HepG2 (cell line): ENCODE results near the gene GALNT9. TPM values are rescaled to one million over a fixed set of nuclear protein-coding genes. Genes with fewer than 3 reads are reported as not detected.

Source experiments
- ATAC-seq: fragments of 200-7000 bp; cut with Tn5 transposase; 3 replicates; pipeline ENCODE4 v1.9.1; 2020; ENCODE audit warnings: mild to moderate bottlenecking, moderate library complexity
- BruUV-seq: library from RNA; stranded (reverse); fragments of 400-500 nt; replicated peaks from 2 replicates; lab custom pipeline; 2021; lab: Mats Ljungman, UMichigan
- CTCF ChIA-PET: fragments of 300-600 bp; formaldehyde crosslinking; extraction: SDS; loops from one replicate; lab custom pipeline; 2021; ENCODE audit warnings: low total read pairs, inconsistent platforms, low intra/inter-chr PET ratio; lab: Yijun Ruan, JAX
- POLR2A ChIA-PET: fragments of 350-600 bp; sonication (Branson Sonifier 250); formaldehyde crosslinking; loops from one replicate; lab custom pipeline; 2020; ENCODE audit warnings: antibody characterized with exemption, inconsistent platforms; lab: Yijun Ruan, JAX
- DNase-seq: peaks from one replicate; pipeline ENCODE4 v3.0.0-alpha.2; 2015; ENCODE audit warnings: low spot score
- FAIRE-seq: peaks from 3 replicates; lab custom pipeline; 2011; peaks lifted over from hg19 to GRCh38; lab: Jason Lieb, UNC
- H2AFZ ChIP-seq: one replicate; pipeline ENCODE4 v1.6.1; 2011; ENCODE audit warnings: low read length, inconsistent platforms
- H3K27ac ChIP-seq: fragments of 300-600 bp; 3 replicates; pipeline ENCODE4 v1.8.0; 2011; ENCODE audit warnings: mixed run types, mild to moderate bottlenecking, mixed read lengths, low read length, inconsistent platforms; ENCODE audit not compliant: insufficient read depth; ENCODE audit errors: extremely low read length
- H3K27me3 ChIP-seq, 2 experiments: fragments of 200-600 bp in 1 of 2; 2 replicates in 1 of 2; 3 replicates in 1 of 2; pipeline versions ENCODE4 v1.6.0 to v1.8.0; 2011; ENCODE audit warnings: low read length in 2 of 2, mild to moderate bottlenecking in 2 of 2, moderate library complexity in 2 of 2, inconsistent platforms in 1 of 2; ENCODE audit not compliant: insufficient read depth in 2 of 2, control insufficient read depth in 1 of 2
- H3K36me3 ChIP-seq, 2 experiments: fragments of 200-600 bp in 1 of 2; replicated peaks in 1 of 2; 2 replicates in 1 of 2; 3 replicates in 1 of 2; pipeline versions ENCODE4 v1.5.1 to v1.8.0; 2011; ENCODE audit warnings: low read length in 2 of 2, inconsistent platforms in 1 of 2; ENCODE audit not compliant: insufficient read depth in 2 of 2, control insufficient read depth in 1 of 2
- H3K4me1 ChIP-seq: 2 replicates; pipeline ENCODE4 v1.5.1; 2012; ENCODE audit warnings: low read length, inconsistent platforms; ENCODE audit not compliant: insufficient read depth
- H3K4me2 ChIP-seq: 2 replicates; pipeline ENCODE4 v1.6.0; 2011; ENCODE audit warnings: low read depth, low read length, inconsistent platforms
- H3K4me3 ChIP-seq, 3 experiments: fragments of 200-600 bp in 1 of 3; sonication (generic), shearing (Covaris generic) in 1 of 3; replicated peaks in 1 of 3; 2 replicates each; pipeline ENCODE4 v1.5.1; 2011 to 2016; ENCODE audit warnings: low read length in 3 of 3, inconsistent platforms in 2 of 3, low read depth in 2 of 3, mild to moderate bottlenecking in 2 of 3, control low read depth in 1 of 3, mixed read lengths in 1 of 3; ENCODE audit not compliant: insufficient read depth in 1 of 3
- H3K79me2 ChIP-seq: one replicate; pipeline ENCODE4 v1.6.1; 2011; ENCODE audit warnings: low read length, inconsistent platforms; ENCODE audit not compliant: insufficient read depth
- H3K9ac ChIP-seq: 2 replicates; pipeline ENCODE4 v1.6.0; 2011; ENCODE audit warnings: mild to moderate bottlenecking, low read depth, low read length, inconsistent platforms; ENCODE audit not compliant: insufficient read depth
- H3K9me3 ChIP-seq: 2 replicates; pipeline ENCODE4 v1.5.1; 2012; ENCODE audit warnings: mild to moderate bottlenecking, low read length
- H4K20me1 ChIP-seq: 2 replicates; pipeline ENCODE4 v1.6.0; 2011; ENCODE audit warnings: inconsistent platforms, mild to moderate bottlenecking, low read length, moderate library complexity; ENCODE audit not compliant: insufficient read depth
- AGO1 ChIP-seq: fragments of 200-400 bp; formaldehyde crosslinking; IDR thresholded peaks from 2 replicates; pipeline ENCODE4 v1.6.1; 2017; ENCODE audit warnings: mild to moderate bottlenecking, low read depth, low read length, moderate library complexity; ENCODE audit not compliant: poor library complexity, severe bottlenecking
- FOXM1 ChIP-seq: sonication (generic); formaldehyde crosslinking; IDR thresholded peaks from 2 replicates; pipeline ENCODE4 v1.5.0; 2020; ENCODE audit warnings: missing genetic modification reagents
- KDM4B ChIP-seq: sonication (generic); formaldehyde crosslinking; IDR thresholded peaks from 2 replicates; pipeline ENCODE4 v1.4.0; 2020; ENCODE audit warnings: missing genetic modification reagents
- PAF1 ChIP-seq: IDR thresholded peaks from 2 replicates; pipeline ENCODE4 v1.6.1; 2016; ENCODE audit warnings: missing genetic modification reagents, missing compliant biosample characterization
- RAD21 ChIP-seq: fragments of 450-650 bp; formaldehyde crosslinking; IDR thresholded peaks from 2 replicates; pipeline ENCODE4 v1.5.0; 2020; ENCODE audit warnings: mild to moderate bottlenecking
- SIN3B ChIP-seq: fragments of 150-350 bp; IDR thresholded peaks from 2 replicates; pipeline ENCODE4 v1.6.1; 2014; ENCODE audit warnings: low read length
- STAG1 ChIP-seq: sonication (generic); formaldehyde crosslinking; IDR thresholded peaks from 2 replicates; pipeline ENCODE4 v1.4.0; 2020; ENCODE audit warnings: missing genetic modification reagents
- TEAD3 ChIP-seq: optimal IDR thresholded peaks from 2 replicates; pipeline ENCODE3; 2016; ENCODE audit warnings: borderline replicate concordance
- XRCC5 ChIP-seq: fragments of 200-400 bp; formaldehyde crosslinking; optimal IDR thresholded peaks from 2 replicates; pipeline ENCODE3; 2017; ENCODE audit warnings: mild to moderate bottlenecking, low read length
- ZEB1 ChIP-seq: IDR thresholded peaks from 2 replicates; pipeline ENCODE4 v1.6.1; 2012; ENCODE audit warnings: mild to moderate bottlenecking, low read depth, inconsistent platforms; ENCODE audit not compliant: insufficient replicate concordance
- ZNF143 ChIP-seq: sonication (generic); formaldehyde crosslinking; IDR thresholded peaks from 2 replicates; pipeline ENCODE4 v1.4.0; 2020; ENCODE audit warnings: missing genetic modification reagents
- ZNF263 ChIP-seq: sonication (generic); formaldehyde crosslinking; IDR thresholded peaks from 2 replicates; pipeline ENCODE4 v1.4.0; 2020; ENCODE audit warnings: missing genetic modification reagents
- ZNF431 ChIP-seq: sonication (generic); formaldehyde crosslinking; IDR thresholded peaks from 2 replicates; pipeline ENCODE4 v1.9.0; 2022; ENCODE audit warnings: missing genetic modification reagents, low read depth, mild to moderate bottlenecking, borderline replicate concordance
- ZNF564 ChIP-seq: sonication (generic); formaldehyde crosslinking; IDR thresholded peaks from 2 replicates; pipeline ENCODE4 v1.8.1; 2023; ENCODE audit warnings: mild to moderate bottlenecking, missing genetic modification reagents
- ZNF629 ChIP-seq: sonication (generic); formaldehyde crosslinking; conservative IDR thresholded peaks from 2 replicates; pipeline ENCODE4 v1.5.0; 2020; ENCODE audit warnings: missing genetic modification reagents
- ZNF713 ChIP-seq: sonication (generic); formaldehyde crosslinking; IDR thresholded peaks from 2 replicates; pipeline ENCODE4 v1.4.0; 2020; ENCODE audit warnings: mild to moderate bottlenecking, missing genetic modification reagents
- ZZZ3 ChIP-seq: sonication (generic); formaldehyde crosslinking; IDR thresholded peaks from 2 replicates; pipeline ENCODE4 v1.4.0; 2020; ENCODE audit warnings: missing genetic modification reagents, mild to moderate bottlenecking, borderline replicate concordance
- WGBS: methylation state at CpG from one replicate; pipeline ENCODE4 v1.1.6; 2017; ENCODE audit warnings: low lambda C conversion rate; 5-methylcytosine and 5-hydroxymethylcytosine counted together
- in situ Hi-C: cut with HindIII; loops from 2 replicates; pipeline ENCODE4 v1.10.0; 2017; ENCODE audit warnings: low pct_unique_long_range_greater_than_20kb; ENCODE audit not compliant: extremely low pct_ligation_motif_present
- intact Hi-C: fragments of 100-400 bp; cut with micrococcal nuclease; formaldehyde crosslinking; loops from one replicate; pipeline ENCODE4 v1.10.0; 2022; ENCODE audit not compliant: unreplicated experiment
- polyA plus RNA-seq, 8 experiments: library from polyadenylated mRNA; depleted of rRNA in 3 of 8; stranded (reverse) in 7 of 8; unstranded in 1 of 8; fragments of >200 nt; fragmentation: Illumina TruSeq in 4 of 8; extraction: Trizol in 4 of 8; gene quantifications; 2 replicates each; pipeline versions ENCODE4 v1.2.1 to v1.2.3, GENCODE V29; 2011 to 2016; ENCODE audit warnings: low read depth in 4 of 8, missing spikeins in 1 of 8, mixed read lengths in 1 of 8; ENCODE audit not compliant: insufficient read depth in 1 of 8
- total RNA-seq, 5 experiments: library from RNA; depleted of rRNA; stranded (reverse); fragments of >200 nt; fragmentation: Illumina TruSeq; extraction: Trizol; gene quantifications; 2 replicates each; pipeline ENCODE4 v1.2.3, GENCODE V29; 2016; ENCODE audit warnings: low read depth in 1 of 5
- TF ChIP-seq, protein P1 (sequence below): sonication (generic); formaldehyde crosslinking; IDR thresholded peaks from 2 replicates; pipeline ENCODE4 v1.5.0; 2020; ENCODE audit warnings: missing genetic modification reagents, mild to moderate bottlenecking, borderline replicate concordance
- TF ChIP-seq, protein P2 (sequence below): sonication (generic); formaldehyde crosslinking; IDR thresholded peaks from 2 replicates; pipeline ENCODE4 v1.8.1; 2023; ENCODE audit warnings: mild to moderate bottlenecking, moderate library complexity, missing genetic modification reagents

The GALNT9 gene
- total and polyA plus RNA-seq, 2 of the 13 experiments (the other 11 are each of a cell fraction or from before 2014, with no cell fraction given), result 0.04 TPM; not detected in 1

DNA sequence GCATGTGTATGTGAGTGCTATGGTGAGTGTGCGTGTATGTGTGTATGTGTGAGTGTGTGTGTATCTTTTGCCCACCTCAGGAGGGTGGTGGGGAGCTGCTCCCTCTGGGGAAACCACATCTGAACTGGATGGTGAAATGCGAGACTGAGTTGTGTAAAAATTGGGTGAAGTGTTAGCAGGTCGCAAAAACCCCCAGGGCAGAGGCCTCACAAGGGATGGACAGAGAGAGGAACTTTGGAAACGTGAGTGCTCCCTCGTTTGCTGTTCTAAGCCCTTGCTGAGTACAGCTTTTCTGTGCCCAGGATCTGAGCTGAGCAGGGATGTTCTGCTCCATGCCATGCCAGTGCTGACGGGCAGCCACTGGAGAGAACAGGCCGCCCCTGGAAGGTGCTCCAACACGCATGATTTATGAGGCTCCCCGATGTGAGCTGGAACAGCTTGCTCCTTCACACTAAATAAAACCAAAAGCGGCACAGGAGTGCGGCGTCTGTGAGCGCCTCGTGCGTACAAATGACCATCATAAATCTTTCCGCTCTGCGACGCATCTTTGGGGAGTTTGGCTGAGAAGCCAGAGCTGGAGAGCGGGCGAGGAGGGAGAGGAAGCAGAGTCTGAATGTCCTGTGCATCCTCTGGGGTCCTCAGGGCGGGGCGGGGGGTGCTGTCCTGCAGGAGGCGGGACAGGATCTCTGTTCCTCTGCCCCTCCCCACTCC, 14.1 kb upstream of the GALNT9 start (continued):
- TF ChIP-seq ZNF564 (CRISPR knock-in tag), result no peak
- TF ChIP-seq ZNF629 (CRISPR knock-in tag), result no peak
- no peak for TF ChIP-seq SIN3B
- no peak for TF ChIP-seq ZNF713 (CRISPR knock-in tag)
- TF ChIP-seq, all 625 proteins: peak for 0

DNA sequence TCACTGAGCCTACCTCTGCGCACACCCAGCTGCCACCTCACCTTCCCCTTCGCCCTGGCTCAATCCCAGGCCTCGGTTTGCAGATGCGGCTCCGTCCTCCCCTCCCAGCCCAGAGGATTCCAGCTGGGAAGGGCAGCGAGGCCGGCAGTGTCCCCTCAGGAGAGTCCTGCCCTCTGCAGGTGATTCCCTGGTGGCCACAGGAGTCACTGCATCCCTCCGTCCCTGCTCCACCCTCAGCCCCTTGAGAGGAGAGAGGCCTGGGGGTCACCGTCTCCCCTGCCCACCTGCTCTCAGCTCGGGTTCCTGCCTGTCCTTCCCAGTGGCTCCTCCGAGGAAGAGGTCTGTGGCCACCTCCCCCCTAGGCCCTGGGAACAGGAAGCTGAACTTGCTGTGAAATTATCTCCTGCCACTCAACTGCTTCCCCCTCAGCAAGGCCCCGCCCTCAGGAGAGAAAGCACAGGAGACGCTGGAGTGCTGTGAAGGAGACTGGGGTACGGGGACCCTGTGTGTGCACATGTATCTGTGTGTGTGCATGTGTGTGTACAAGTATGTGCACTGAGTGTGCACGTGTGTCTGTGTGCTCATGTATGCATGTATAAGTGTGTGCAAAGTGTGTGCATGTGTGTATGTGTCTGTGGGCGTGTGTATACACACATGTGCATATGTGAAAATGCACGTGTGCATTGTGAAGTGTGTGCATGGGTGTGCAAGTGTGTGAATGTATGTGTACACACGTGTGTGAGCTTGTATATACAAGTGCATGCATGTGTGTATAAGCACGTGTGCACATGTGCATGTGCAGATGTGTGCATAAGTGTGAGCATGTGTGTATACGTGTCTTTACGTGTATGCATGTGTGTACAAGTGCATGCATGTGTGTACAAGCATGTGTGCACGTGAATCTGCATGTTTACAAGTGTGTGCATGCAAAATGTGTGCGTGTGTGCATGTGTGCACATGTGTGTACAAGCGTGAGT, 13.2 kb upstream of the GALNT9 start:
- Histone ChIP-seq H2AFZ (no peak overlapping the region), H4K20me1 (peaks cover 3% of the 10 kb centered on the region; the same call in 1 of the 2 replicates), H3K9ac (no peak overlapping the region), H3K9me3 (no peaks in the 10 kb centered on the region), H3K4me2 (no peak overlapping the region), H3K27ac (no peak overlapping the region), H3K79me2 (no peaks in the 10 kb centered on the region), H3K4me3 (no peak overlapping the region), H3K27me3 (peaks cover 21 to 90% of the 10 kb centered on the region in 2 experiments), H3K4me1 (no peaks in the 10 kb centered on the region), H3K36me3 (no peaks in the 10 kb centered on the region)
- FAIRE-seq (no peak), ATAC-seq (peak; percentile 92), DNase-seq (peak; percentile 20)
- no TSS peak for BruUV-seq
- POLR2A ChIA-PET, result no interaction called here
- CTCF ChIA-PET, result interaction anchor here (1.5 kb wide), 1 partner anchor 189 kb away, joined by 10 read pairs; no protein-coding TSS in a partner anchor
- intact Hi-C loops (no loop called here), in situ Hi-C loops (no loop called here)
- WGBS, result 18% methylated on average over 22 of the region's 24 CpGs
- peak; percentile 33 for TF ChIP-seq STAG1 (CRISPR knock-in tag)
- no peak for TF ChIP-seq KDM4B (CRISPR knock-in tag)
- TF ChIP-seq ZZZ3 (CRISPR knock-in tag), result no peak
- TF ChIP-seq FOXM1 (CRISPR knock-in tag), result no peak
- peak; percentile 25 for TF ChIP-seq XRCC5
- TF ChIP-seq ZNF263 (CRISPR knock-in tag), result no peak
- no peak for TF ChIP-seq ZNF431 (CRISPR knock-in tag)
- no peak for TF ChIP-seq PAF1 (CRISPR knock-in tag)
- TF ChIP-seq AGO1, result no peak
- TF ChIP-seq, protein P1, sequence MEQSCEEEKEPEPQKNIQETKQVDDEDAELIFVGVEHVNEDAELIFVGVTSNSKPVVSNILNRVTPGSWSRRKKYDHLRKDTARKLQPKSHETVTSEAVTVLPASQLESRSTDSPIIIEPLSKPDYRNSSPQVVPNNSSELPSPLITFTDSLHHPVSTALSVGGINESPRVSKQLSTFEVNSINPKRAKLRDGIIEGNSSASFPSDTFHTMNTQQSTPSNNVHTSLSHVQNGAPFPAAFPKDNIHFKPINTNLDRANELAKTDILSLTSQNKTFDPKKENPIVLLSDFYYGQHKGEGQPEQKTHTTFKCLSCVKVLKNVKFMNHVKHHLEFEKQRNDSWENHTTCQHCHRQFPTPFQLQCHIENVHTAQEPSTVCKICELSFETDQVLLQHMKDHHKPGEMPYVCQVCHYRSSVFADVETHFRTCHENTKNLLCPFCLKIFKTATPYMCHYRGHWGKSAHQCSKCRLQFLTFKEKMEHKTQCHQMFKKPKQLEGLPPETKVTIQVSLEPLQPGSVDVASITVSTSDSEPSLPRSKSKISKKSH, result no peak
- TF ChIP-seq, protein P2, sequence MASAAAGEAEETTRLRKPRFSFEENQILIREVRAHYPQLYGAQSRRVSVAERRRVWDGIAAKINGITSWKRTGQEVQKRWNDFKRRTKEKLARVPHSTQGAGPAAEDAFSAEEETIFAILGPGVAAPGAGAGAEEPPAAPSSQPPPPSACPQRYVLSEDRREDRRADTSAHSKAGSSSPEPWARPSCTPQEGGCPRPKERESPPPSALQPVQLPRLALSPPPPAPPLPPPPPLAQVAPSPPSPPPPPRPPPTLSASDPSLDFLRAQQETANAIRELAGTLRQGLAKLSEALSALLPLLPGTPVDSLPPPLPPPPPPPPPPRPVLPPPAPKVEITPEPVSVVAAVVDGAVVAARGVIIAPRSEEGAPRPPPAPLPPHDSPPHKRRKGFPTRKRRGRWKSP (CRISPR knock-in tag), result no peak
- TF ChIP-seq TEAD3 (CRISPR knock-in tag), result no peak
- TF ChIP-seq RAD21 (CRISPR knock-in tag), result 0 out of 2 replicates have a peak, but pooled peaks have one; percentile 19
- TF ChIP-seq ZEB1, result no peak
- TF ChIP-seq ZNF143 (CRISPR knock-in tag), result no peak
